H1 (cell line): ENCODE measurements around the gene PAEP. TPM values are rescaled to one million over a fixed set of nuclear protein-coding genes. Genes with fewer than 3 reads are reported as not detected.

ENCODE experiments used
- CTCF ChIA-PET: fragments of 300-600 bp; sonication (Branson Sonifier 250); formaldehyde crosslinking; loops from one replicate; lab custom pipeline; 2021; ENCODE audit not compliant: partially characterized antibody; lab: Charles Lee
- POLR2A ChIA-PET: fragments of 300-600 bp; sonication (Branson Sonifier 250); formaldehyde crosslinking; loops from one replicate; lab custom pipeline; 2021; ENCODE audit warnings: inconsistent platforms; ENCODE audit not compliant: partially characterized antibody; lab: Charles Lee
- DNase-seq, 2 experiments: peaks; one replicate each; pipeline versions ENCODE4 v3.0.0 to v3.0.0-alpha.2; 2010 to 2022; ENCODE audit warnings: low spot score in 2 of 2, low read depth in 1 of 2, mixed read lengths in 1 of 2
- FAIRE-seq: peaks from 2 replicates; lab custom pipeline; 2011; peaks lifted over from hg19 to GRCh38; lab: Jason Lieb, UNC
- H2AFZ ChIP-seq: 2 replicates; pipeline ENCODE4 v1.8.1; 2012; ENCODE audit warnings: low read length, inconsistent platforms
- H2AK5ac ChIP-seq: 2 replicates; pipeline ENCODE4 v1.6.1; 2013; ENCODE audit warnings: low read depth, low read length
- H2BK120ac ChIP-seq: replicated peaks from 2 replicates; pipeline ENCODE3; 2013; ENCODE audit warnings: low read depth, low read length, inconsistent platforms
- H2BK12ac ChIP-seq: 2 replicates; pipeline ENCODE4 v1.6.1; 2013; ENCODE audit warnings: low read depth, low read length
- H2BK15ac ChIP-seq: 2 replicates; pipeline ENCODE4 v1.6.1; 2013; ENCODE audit warnings: low read length
- H2BK20ac ChIP-seq: 2 replicates; pipeline ENCODE4 v1.6.1; 2013; ENCODE audit warnings: low read length
- H2BK5ac ChIP-seq: 2 replicates; pipeline ENCODE4 v1.6.1; 2013; ENCODE audit warnings: low read depth, low read length
- H3K14ac ChIP-seq: 2 replicates; pipeline ENCODE4 v1.6.1; 2013; ENCODE audit warnings: inconsistent platforms; ENCODE audit not compliant: insufficient read length
- H3K18ac ChIP-seq: 2 replicates; pipeline ENCODE4 v1.6.1; 2013; ENCODE audit warnings: low read length; ENCODE audit errors: extremely low read depth
- H3K23ac ChIP-seq: 2 replicates; pipeline ENCODE4 v1.6.1; 2013; ENCODE audit warnings: inconsistent platforms; ENCODE audit not compliant: insufficient read length
- H3K23me2 ChIP-seq: 2 replicates; pipeline ENCODE4 v1.6.1; 2013; ENCODE audit warnings: low read depth, low read length
- H3K27ac ChIP-seq: 2 replicates; pipeline ENCODE4 v1.6.1; 2011; ENCODE audit warnings: low read depth, low read length, inconsistent platforms
- H3K27me3 ChIP-seq, 4 experiments: replicated peaks in 1 of 4; 1 replicate in 1 of 4; 2 replicates in 3 of 4; pipeline versions ENCODE4 v1.6.1 to v1.8.1; 2011 to 2013; ENCODE audit warnings: low read length in 3 of 4, mild to moderate bottlenecking in 3 of 4, inconsistent platforms in 2 of 4, mixed read lengths in 2 of 4, moderate library complexity in 1 of 4; ENCODE audit not compliant: control insufficient read depth in 3 of 4, insufficient read depth in 3 of 4; ENCODE audit errors: extremely low read depth in 1 of 4
- H3K36me3 ChIP-seq, 4 experiments: 2 replicates each; pipeline versions ENCODE4 v1.6.1 to v1.8.1; 2011 to 2013; ENCODE audit warnings: mild to moderate bottlenecking in 4 of 4, low read length in 3 of 4, moderate library complexity in 2 of 4, control low read depth in 1 of 4, inconsistent platforms in 1 of 4; ENCODE audit not compliant: insufficient read depth in 4 of 4, control insufficient read depth in 2 of 4
- H3K4ac ChIP-seq: replicated peaks from 2 replicates; pipeline ENCODE3; 2013; ENCODE audit warnings: low read length, low read depth, mixed read lengths, inconsistent platforms; ENCODE audit not compliant: insufficient read length
- H3K4me1 ChIP-seq, 4 experiments: replicated peaks in 1 of 4; 1 replicate in 1 of 4; 2 replicates in 3 of 4; pipeline versions ENCODE4 v1.6.1 to v1.8.1; 2011 to 2013; ENCODE audit warnings: low read length in 3 of 4, inconsistent platforms in 2 of 4, mixed read lengths in 1 of 4; ENCODE audit not compliant: insufficient read depth in 4 of 4, control insufficient read depth in 3 of 4
- H3K4me2 ChIP-seq, 2 experiments: 2 replicates each; pipeline versions ENCODE4 v1.6.1 to v1.8.1; 2011 to 2013; ENCODE audit warnings: low read depth in 2 of 2, low read length in 2 of 2, control low read depth in 1 of 2, inconsistent platforms in 1 of 2, mild to moderate bottlenecking in 1 of 2; ENCODE audit not compliant: insufficient read depth in 1 of 2
- H3K4me3 ChIP-seq, 4 experiments: fragments of 200-600, 300-600 bp in 1 of 4; sonication (generic), shearing (Covaris generic), sonication (Bioruptor Twin) in 1 of 4; 2 replicates each; pipeline versions ENCODE4 v1.5.1 to v1.8.1; 2011 to 2016; ENCODE audit warnings: low read length in 4 of 4, low read depth in 3 of 4, control low read depth in 2 of 4, inconsistent platforms in 2 of 4, mild to moderate bottlenecking in 2 of 4, mixed read lengths in 1 of 4, moderate library complexity in 1 of 4; ENCODE audit not compliant: insufficient read depth in 2 of 4; ENCODE audit errors: extremely low read depth in 1 of 4
- H3K56ac ChIP-seq: replicated peaks from 2 replicates; pipeline ENCODE3; 2013; ENCODE audit warnings: low read depth, mild to moderate bottlenecking, mixed read lengths, low read length, inconsistent platforms; ENCODE audit not compliant: insufficient read length
- H3K79me1 ChIP-seq: 2 replicates; pipeline ENCODE4 v1.6.1; 2013; ENCODE audit warnings: low read depth, low read length, control low read depth
- H3K79me2 ChIP-seq, 2 experiments: 2 replicates each; pipeline versions ENCODE4 v1.6.1 to v1.8.1; 2012 to 2013; ENCODE audit warnings: low read length in 2 of 2, mild to moderate bottlenecking in 2 of 2, inconsistent platforms in 1 of 2; ENCODE audit not compliant: insufficient read depth in 2 of 2, control insufficient read depth in 1 of 2
- H3K9ac ChIP-seq, 4 experiments: replicated peaks in 1 of 4; 1 replicate in 1 of 4; 2 replicates in 3 of 4; pipeline versions ENCODE4 v1.6.1 to v1.8.1; 2011 to 2013; ENCODE audit warnings: low read depth in 3 of 4, low read length in 3 of 4, control low read depth in 2 of 4, mild to moderate bottlenecking in 2 of 4, moderate library complexity in 2 of 4, inconsistent platforms in 1 of 4; ENCODE audit errors: extremely low read depth in 1 of 4
- H3K9me3 ChIP-seq, 2 experiments: 2 replicates each; pipeline versions ENCODE4 v1.6.1 to v1.8.1; 2012 to 2013; ENCODE audit warnings: mild to moderate bottlenecking in 2 of 2, moderate library complexity in 2 of 2, control low read depth in 1 of 2, inconsistent platforms in 1 of 2, low read depth in 1 of 2, low read length in 1 of 2, mixed read lengths in 1 of 2; ENCODE audit not compliant: insufficient read depth in 2 of 2
- H4K20me1 ChIP-seq, 2 experiments: replicated peaks in 1 of 2; 2 replicates each; pipeline versions ENCODE3 to v1.8.1; 2011 to 2013; ENCODE audit warnings: inconsistent platforms in 2 of 2, low read length in 2 of 2, mild to moderate bottlenecking in 1 of 2; ENCODE audit not compliant: insufficient read depth in 2 of 2, control insufficient read depth in 1 of 2
- H4K5ac ChIP-seq: 2 replicates; pipeline ENCODE4 v1.6.1; 2013; ENCODE audit warnings: low read length, low read depth, mixed read lengths, inconsistent platforms; ENCODE audit not compliant: insufficient read length
- H4K8ac ChIP-seq: 2 replicates; pipeline ENCODE4 v1.8.0; 2013; ENCODE audit warnings: mild to moderate bottlenecking, moderate library complexity, low read length, inconsistent platforms; ENCODE audit not compliant: insufficient read depth; ENCODE audit errors: extremely low read depth
- H4K91ac ChIP-seq: replicated peaks from 2 replicates; pipeline ENCODE3; 2013; ENCODE audit warnings: low read length, mixed read lengths, inconsistent platforms; ENCODE audit not compliant: insufficient read length
- ASH2L ChIP-seq: fragments of 200-600, 300-600 bp; sonication (generic); IDR thresholded peaks from one replicate; pipeline ENCODE4 v1.7.1; 2017; ENCODE audit warnings: low read length
- BRCA1 ChIP-seq: IDR thresholded peaks from 2 replicates; pipeline ENCODE4 v1.6.1; 2012; ENCODE audit warnings: low read depth, low read length, improper control_type of control experiment
- WGBS, 2 experiments: shearing (Covaris generic) in 1 of 2; methylation state at CpG; one replicate each; pipeline versions ENCODE4 v1.1.6 to v1.1.7; 2013 to 2015; ENCODE audit warnings: low lambda C conversion rate in 2 of 2, mixed read lengths in 2 of 2, inconsistent platforms in 1 of 2, low coverage in 1 of 2, missing lambda C conversion rate in 1 of 2; ENCODE audit not compliant: insufficient replicate concordance in 2 of 2, insufficient coverage in 1 of 2, insufficient read length in 1 of 2; ENCODE audit errors: extremely low coverage in 1 of 2, missing lambda C conversion rate in 1 of 2; 5-methylcytosine and 5-hydroxymethylcytosine counted together
- polyA plus RNA-seq, 7 experiments: library from polyadenylated mRNA; depleted of rRNA in 3 of 7; stranded (reverse) in 5 of 7; unstranded in 2 of 7; fragments of >200 nt in 5 of 7; fragments of 200-250 nt in 2 of 7; gene quantifications; 1 replicate in 5 of 7; 2 replicates in 1 of 7; 4 replicates in 1 of 7; pipeline versions ENCODE4 v1.2.1 to v1.2.3, GENCODE V29; 2011 to 2013; ENCODE audit warnings: missing spikeins in 2 of 7, mixed read lengths in 2 of 7
- total RNA-seq: library from RNA; stranded (reverse); fragmentation: NEBNext Ultra II Directional; extraction: Animal tissue kit (Norgen Biotek cat#: 25700); gene quantifications from 2 replicates; pipeline ENCODE4 v1.2.1, GENCODE V29; 2021

The PAEP gene
- total and polyA plus RNA-seq, 2 of the 8 experiments (the other 6 are each of a cell fraction or from before 2014, with no cell fraction given): not detected

DNA sequence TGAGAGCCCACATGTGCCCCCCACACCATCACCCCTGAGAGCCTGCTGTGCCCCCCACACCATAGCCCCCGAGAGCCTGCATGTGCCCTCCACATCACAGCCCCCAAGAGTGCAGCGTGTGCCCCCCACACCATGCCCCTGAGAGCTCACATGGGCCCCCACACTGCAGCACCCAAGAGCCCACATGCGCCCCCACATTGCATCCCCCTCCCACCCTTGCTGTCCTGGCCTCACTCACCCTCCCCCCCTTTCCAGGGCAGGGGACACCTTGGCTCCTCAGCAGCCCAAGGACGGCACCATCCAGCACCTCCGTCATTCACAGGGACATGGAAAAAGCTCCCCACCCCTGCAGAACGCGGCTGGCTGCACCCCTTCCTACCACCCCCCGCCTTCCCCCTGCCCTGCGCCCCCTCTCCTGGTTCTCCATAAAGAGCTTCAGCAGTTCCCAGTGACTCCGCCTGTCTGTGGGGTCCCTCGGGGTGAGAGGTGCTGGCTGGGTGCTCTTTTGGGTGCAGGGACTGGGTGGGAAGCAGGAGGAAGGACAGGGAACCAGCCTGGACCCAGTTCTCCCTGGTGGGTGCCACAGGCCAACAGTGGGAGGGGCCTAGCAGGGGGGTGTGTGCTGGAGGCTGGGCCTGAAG, 35.3 kb upstream of the PAEP start:
- H3K4me1 ChIP-seq: peaks cover 0 to 12% (median 6%) of the 10 kb centered on the region in 4 experiments; a peak in 5 of 7 replicates
- no peak overlapping the region for H2AFZ ChIP-seq
- no peaks in the 10 kb centered on the region for H3K79me1 ChIP-seq
- no peaks in the 10 kb centered on the region for H3K79me2 ChIP-seq
- no peak overlapping the region for H3K14ac ChIP-seq
- no peak overlapping the region for H2BK12ac ChIP-seq
- H2AK5ac ChIP-seq: no peak overlapping the region
- POLR2A ChIA-PET: interaction anchor here (1.2 kb wide), 1 partner anchor 20 kb away, joined by 3 read pairs; no protein-coding TSS in a partner anchor
- peak overlapping the region; percentile 19; the same call in 1 of the 2 replicates for H3K18ac ChIP-seq
- DNase-seq (no peak), FAIRE-seq (no peak)
- no peak overlapping the region; the same call in 1 of the 2 replicates for H2BK20ac ChIP-seq
- H3K9me3 ChIP-seq: no peaks in the 10 kb centered on the region
- no peak overlapping the region; the same call in 1 of the 2 replicates for H4K8ac ChIP-seq
- H3K23ac ChIP-seq: no peak overlapping the region
- no peaks in the 10 kb centered on the region for H3K23me2 ChIP-seq
- H2BK5ac ChIP-seq: no peak overlapping the region
- H2BK120ac ChIP-seq: no peak overlapping the region
- CTCF ChIA-PET: interaction anchor here (0.6 to 1.9 kb wide), 8 partner anchors 9 to 302 kb away, joined by 3 to 8 read pairs (median 4); no protein-coding TSS in a partner anchor
- no peak overlapping the region for H4K5ac ChIP-seq
- H4K91ac ChIP-seq: no peak overlapping the region
- H2BK15ac ChIP-seq: no peak overlapping the region
- no peaks in the 10 kb centered on the region for H3K36me3 ChIP-seq
- H3K56ac ChIP-seq: no peak overlapping the region
- H3K9ac ChIP-seq: no peak overlapping the region
- H3K27me3 ChIP-seq: no peaks in the 10 kb centered on the region
- H3K27ac ChIP-seq: no peak overlapping the region
- no CpG with 5 or more reads among the region's 11 CpGs for WGBS, 2 experiments
- peak overlapping the region in 1 of 2 experiments; percentile 4; a peak in 1 of 4 replicates for H3K4me2 ChIP-seq
- H4K20me1 ChIP-seq: no peaks in the 10 kb centered on the region
- no peak overlapping the region for H3K4ac ChIP-seq
- H3K4me3 ChIP-seq: no peak overlapping the region
- TF ChIP-seq BRCA1 (no peak), ASH2L (no peak)
